ENCODE data around the gene EEF1A2. TPM values are rescaled to one million over a fixed set of nuclear protein-coding genes. Genes with fewer than 3 reads are reported as not detected.

The EEF1A2 gene
- total RNA-seq, 1 experiment from 2014 or later: 359 TPM

DNA sequence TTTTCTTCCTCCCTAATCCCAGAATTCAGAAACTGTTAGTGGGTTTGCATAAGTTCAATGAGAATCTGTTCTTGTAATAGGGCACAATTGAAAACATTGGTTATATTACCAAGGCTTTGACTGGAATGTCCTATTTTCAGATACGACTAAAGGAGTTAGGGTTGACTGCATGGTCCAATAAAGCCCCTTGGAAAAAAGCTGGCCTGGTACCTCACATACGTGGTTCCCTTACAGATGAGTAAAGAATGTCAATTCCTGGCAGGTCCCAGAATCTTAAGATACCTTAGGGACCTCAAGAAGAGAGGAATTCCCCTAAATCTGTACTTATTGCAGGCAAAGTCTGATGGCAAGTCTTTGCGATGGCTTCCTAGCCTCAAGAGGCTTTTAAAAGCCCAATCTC is 26.3 kb upstream of the EEF1A2 start:
- Mint-ChIP-seq H3K27ac (ENCODE audit: unreplicated experiment) (peak overlapping the region; percentile 7), H3K4me3 (ENCODE audit: low read depth, unreplicated experiment) (no peak overlapping the region), H3K27me3 (ENCODE audit: unreplicated experiment) (no peaks in the 10 kb centered on the region), H3K4me1 (ENCODE audit: low read depth, unreplicated experiment) (peaks cover 18% of the 10 kb centered on the region), H3K9me3 (ENCODE audit: low read depth, unreplicated experiment) (no peaks in the 10 kb centered on the region), H3K36me3 (ENCODE audit: insufficient read depth, unreplicated experiment) (peaks cover 90% of the 10 kb centered on the region)
- intact Hi-C loops (cut with micrococcal nuclease; ENCODE audit: unreplicated experiment): no loop called here
- no peak for DNase-seq
- TF ChIP-seq, protein P1, sequence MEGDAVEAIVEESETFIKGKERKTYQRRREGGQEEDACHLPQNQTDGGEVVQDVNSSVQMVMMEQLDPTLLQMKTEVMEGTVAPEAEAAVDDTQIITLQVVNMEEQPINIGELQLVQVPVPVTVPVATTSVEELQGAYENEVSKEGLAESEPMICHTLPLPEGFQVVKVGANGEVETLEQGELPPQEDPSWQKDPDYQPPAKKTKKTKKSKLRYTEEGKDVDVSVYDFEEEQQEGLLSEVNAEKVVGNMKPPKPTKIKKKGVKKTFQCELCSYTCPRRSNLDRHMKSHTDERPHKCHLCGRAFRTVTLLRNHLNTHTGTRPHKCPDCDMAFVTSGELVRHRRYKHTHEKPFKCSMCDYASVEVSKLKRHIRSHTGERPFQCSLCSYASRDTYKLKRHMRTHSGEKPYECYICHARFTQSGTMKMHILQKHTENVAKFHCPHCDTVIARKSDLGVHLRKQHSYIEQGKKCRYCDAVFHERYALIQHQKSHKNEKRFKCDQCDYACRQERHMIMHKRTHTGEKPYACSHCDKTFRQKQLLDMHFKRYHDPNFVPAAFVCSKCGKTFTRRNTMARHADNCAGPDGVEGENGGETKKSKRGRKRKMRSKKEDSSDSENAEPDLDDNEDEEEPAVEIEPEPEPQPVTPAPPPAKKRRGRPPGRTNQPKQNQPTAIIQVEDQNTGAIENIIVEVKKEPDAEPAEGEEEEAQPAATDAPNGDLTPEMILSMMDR (IDR thresholded peaks at IDR 0.05; ENCODE audit: unreplicated experiment): no peak
- CTCF ChIA-PET: interaction anchor here (0.7 kb wide), 1 partner anchor 56 kb away, joined by 3 read pairs; no protein-coding TSS in a partner anchor
- BruUV-seq (replicated peaks): no TSS peak

- H3K27ac Mint-ChIP-seq (ENCODE audit: unreplicated experiment): peak overlapping the region; percentile 89
- H3K36me3 Mint-ChIP-seq (ENCODE audit: insufficient read depth, unreplicated experiment): peaks cover 92% of the 10 kb centered on the region
- TSS peak; percentile 1 for BruUV-seq (replicated peaks)
- TF ChIP-seq, protein P1 (IDR thresholded peaks at IDR 0.05; ENCODE audit: unreplicated experiment): no peak
- no peak for DNase-seq
- CTCF ChIA-PET: interaction anchor here (1.0 kb wide), 1 partner anchor 13 kb away, joined by 3 read pairs; no protein-coding TSS in a partner anchor
- H3K4me3 Mint-ChIP-seq (ENCODE audit: low read depth, unreplicated experiment): peak overlapping the region; percentile 95
- no peaks in the 10 kb centered on the region for H3K27me3 Mint-ChIP-seq (ENCODE audit: unreplicated experiment)
- intact Hi-C loops (cut with micrococcal nuclease; ENCODE audit: unreplicated experiment): loop anchor here (5.0 kb wide), 1 partner anchor 81 kb away; no protein-coding TSS in a partner anchor
- H3K9me3 Mint-ChIP-seq (ENCODE audit: low read depth, unreplicated experiment): no peaks in the 10 kb centered on the region
- H3K4me1 Mint-ChIP-seq (ENCODE audit: low read depth, unreplicated experiment): peaks cover 18% of the 10 kb centered on the region
Observed at GRCh38 chr20:63522981-63523611, 24.2 kb upstream of the EEF1A2 start.

DNA sequence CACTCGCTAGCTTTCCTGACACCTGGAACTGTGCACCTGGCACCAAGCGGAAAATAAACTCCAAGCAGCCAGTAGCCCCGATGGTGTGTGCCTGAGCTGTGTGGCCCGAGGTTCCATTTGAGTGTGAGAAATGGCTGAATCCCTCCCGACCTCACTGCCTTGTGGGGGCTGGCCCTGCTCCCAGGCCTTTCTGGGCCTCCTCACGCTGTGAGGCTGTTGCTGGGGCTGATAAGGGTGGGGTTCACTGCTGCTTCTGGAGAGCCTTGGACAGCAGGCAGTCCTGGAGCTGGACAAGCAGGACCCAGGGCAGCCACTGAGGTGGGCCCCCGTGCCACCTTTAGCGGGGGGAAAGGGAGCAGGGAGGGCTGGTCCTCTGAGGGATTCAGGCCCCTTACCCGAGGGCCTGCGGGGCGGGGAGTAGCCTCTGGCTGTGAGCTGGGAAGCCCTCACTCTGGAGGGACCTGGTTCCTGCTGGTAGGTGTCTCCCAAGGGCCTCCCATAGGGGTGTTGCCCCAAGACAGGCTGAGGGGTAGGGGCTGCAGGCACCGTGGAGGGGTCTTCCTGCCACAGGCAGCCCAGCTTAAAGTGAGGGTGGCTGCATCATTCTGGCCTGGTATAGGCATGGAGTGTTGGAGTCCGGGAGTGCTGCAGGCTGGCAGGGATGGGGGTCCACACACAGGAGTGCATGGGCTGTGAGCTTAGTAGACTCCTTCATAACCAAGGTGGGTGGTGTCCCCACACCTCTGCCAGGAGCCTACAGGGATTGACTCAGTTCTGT is 23.4 kb upstream of the EEF1A2 start:
- BruUV-seq (replicated peaks): no TSS peak
- Mint-ChIP-seq H3K4me1 (ENCODE audit: low read depth, unreplicated experiment) (peaks cover 18% of the 10 kb centered on the region), H3K4me3 (ENCODE audit: low read depth, unreplicated experiment) (peak overlapping the region; percentile 95), H3K9me3 (ENCODE audit: low read depth, unreplicated experiment) (no peaks in the 10 kb centered on the region), H3K36me3 (ENCODE audit: insufficient read depth, unreplicated experiment) (peaks cover 93% of the 10 kb centered on the region), H3K27ac (ENCODE audit: unreplicated experiment) (peak overlapping the region; percentile 89), H3K27me3 (ENCODE audit: unreplicated experiment) (no peaks in the 10 kb centered on the region)
- DNase-seq: no peak
- intact Hi-C loops (cut with micrococcal nuclease; ENCODE audit: unreplicated experiment): loop anchor here (5.0 kb wide), 1 partner anchor 80 kb away; no protein-coding TSS in a partner anchor
- CTCF ChIA-PET: interaction anchor here (1.0 kb wide), 1 partner anchor 14 kb away, joined by 3 read pairs; no protein-coding TSS in a partner anchor
- TF ChIP-seq, protein P1 (IDR thresholded peaks at IDR 0.05; ENCODE audit: unreplicated experiment): no peak

DNA sequence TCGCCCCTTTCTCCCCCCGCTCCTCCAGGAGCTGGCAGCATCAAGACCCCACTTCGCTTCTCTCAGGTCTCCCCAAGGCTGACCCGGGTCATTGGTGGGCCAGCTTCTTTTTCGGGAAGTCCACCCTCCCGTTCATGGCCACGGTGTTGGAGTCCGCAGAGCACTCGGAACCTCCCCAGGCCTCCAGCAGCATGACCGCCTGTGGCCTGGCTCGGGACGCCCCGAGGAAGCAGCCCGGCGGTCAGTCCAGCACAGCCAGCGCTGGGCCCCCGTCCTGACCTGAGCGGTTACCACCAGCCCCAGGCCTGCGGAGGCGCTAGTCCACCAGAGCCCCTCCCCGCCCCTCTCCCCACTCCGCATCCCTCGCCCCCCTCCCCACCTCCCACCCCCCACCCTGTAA is 22.7 kb upstream of the EEF1A2 start:
- no TSS peak for BruUV-seq (replicated peaks)
- TF ChIP-seq, protein P1 (IDR thresholded peaks at IDR 0.05; ENCODE audit: unreplicated experiment): no peak
- Mint-ChIP-seq H3K4me1 (ENCODE audit: low read depth, unreplicated experiment) (peaks cover 18% of the 10 kb centered on the region), H3K27me3 (ENCODE audit: unreplicated experiment) (no peaks in the 10 kb centered on the region), H3K9me3 (ENCODE audit: low read depth, unreplicated experiment) (no peaks in the 10 kb centered on the region), H3K36me3 (ENCODE audit: insufficient read depth, unreplicated experiment) (peaks cover 86% of the 10 kb centered on the region), H3K27ac (ENCODE audit: unreplicated experiment) (peak overlapping the region; percentile 89), H3K4me3 (ENCODE audit: low read depth, unreplicated experiment) (peak overlapping the region; percentile 95)
- no peak for DNase-seq
- CTCF ChIA-PET: interaction anchor here (1.4 to 2.0 kb wide), 4 partner anchors 15 to 24 kb away, joined by 3 to 15 read pairs (median 14); partner anchors contain the start of gene PTK6
- intact Hi-C loops (cut with micrococcal nuclease; ENCODE audit: unreplicated experiment): loop anchor here (2.0 to 5.0 kb wide), 2 partner anchors 23 to 79 kb away; partner anchors contain the start of gene EEF1A2
